NCI-H2196 (cell line): ENCODE measurements around the gene NT5C2.

Experiments used
- DNase-seq: peaks from one replicate; lab custom pipeline; 2025; ENCODE audit not compliant: unreplicated experiment; lab: John Stamatoyannopoulos, UW

Gene NT5C2

GRCh38 chr10:103066141-103067098 lies 126.7 kb downstream of the NT5C2 start:
- no peak for DNase-seq

DNA sequence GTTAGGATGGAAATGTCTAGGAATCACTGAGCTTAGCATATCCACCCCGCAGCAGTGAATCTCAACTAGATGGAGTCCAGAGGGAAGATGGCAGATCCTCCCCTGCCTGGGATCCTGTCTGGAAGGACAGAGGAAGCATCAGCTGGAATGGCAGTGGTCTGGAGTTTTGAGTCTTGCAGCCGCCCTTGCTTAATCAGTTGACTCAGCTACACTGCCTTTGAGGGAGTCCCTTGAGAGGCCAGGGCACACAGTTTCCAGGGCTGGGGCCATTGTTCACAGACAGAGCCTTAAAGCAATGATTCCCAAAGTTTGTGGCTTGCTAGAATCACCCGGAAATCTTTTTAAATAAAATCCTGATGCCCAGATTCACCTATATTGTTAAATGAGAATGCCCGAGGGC lies 128.1 kb downstream of the NT5C2 start:
- no peak for DNase-seq

- DNase-seq, result no peak
These were observed 130.1 kb downstream of the NT5C2 start for GRCh38 chr10:103062854-103063590.

GRCh38 chr10:103060575-103060974 lies 132.5 kb downstream of the NT5C2 start:
- DNase-seq, result no peak

GRCh38 chr10:103058034-103058433 lies 135.0 kb downstream of the NT5C2 start:
- DNase-seq, result no peak

DNA sequence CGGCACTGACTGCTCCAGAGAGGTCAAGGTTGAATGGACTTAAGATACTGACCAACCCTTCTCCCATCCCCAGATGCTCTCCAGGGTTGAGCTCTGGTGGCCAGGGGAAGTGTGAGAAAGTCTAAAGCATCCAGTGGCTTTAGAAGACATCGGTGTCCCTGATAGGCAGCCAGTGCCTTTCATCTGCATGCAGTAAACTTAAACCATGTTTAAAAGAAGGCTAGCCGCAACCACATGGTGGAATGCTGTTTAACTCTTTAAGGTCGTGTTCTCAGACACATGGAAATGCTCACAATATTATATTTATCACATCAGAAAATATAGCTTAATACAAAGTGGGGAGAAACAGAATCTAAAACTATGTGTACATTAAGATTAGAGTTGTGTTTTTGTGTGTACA lies 138.0 kb downstream of the NT5C2 start:
- no peak for DNase-seq

- no peak for DNase-seq
These were observed 138.5 kb downstream of the NT5C2 start for GRCh38 chr10:103054621-103055020.

DNA sequence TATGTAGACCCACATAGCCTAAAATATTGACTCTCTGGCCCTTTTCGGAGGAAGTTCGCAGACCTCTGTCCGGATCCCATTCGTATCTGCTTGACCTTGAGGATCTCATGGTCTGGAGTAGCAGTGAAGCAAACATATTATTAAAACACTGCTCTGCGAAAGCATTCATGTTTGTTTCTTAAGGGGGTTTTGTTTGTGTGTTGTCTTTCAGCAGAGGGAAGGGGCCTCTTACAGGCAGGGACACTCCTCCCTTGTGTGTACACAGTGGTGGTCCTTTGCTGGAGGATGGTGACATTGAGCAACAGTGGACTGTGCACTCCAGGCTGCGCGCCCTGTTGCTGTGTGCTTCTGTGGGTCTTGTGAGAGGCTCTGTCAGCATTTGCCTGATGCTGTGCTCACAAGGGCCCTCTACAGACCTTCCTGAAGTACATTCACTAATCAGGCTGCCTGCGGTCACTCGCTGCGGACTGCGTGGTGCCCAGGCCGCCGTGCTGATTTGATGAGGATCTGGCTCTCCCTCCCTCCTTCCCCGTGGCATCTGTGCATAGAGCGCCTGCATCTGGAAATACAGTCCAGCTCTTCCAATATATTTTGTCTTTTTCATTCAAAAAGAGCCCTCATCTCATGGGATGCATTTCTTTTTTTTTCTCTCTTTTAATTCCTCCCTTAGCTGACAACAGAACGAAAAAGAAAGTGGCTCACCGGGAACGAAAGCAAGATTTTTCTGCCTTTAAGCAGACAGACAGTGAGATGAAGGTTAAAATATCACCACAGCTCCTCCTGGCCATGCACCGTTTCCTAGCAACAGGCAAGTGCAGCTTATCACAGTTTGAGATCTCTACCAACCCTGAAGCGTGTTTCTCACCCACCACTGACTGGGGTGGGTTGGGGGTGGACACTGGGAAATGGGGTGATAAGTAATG lies 139.2 kb downstream of the NT5C2 start:
- peak; percentile 4 for DNase-seq

DNA sequence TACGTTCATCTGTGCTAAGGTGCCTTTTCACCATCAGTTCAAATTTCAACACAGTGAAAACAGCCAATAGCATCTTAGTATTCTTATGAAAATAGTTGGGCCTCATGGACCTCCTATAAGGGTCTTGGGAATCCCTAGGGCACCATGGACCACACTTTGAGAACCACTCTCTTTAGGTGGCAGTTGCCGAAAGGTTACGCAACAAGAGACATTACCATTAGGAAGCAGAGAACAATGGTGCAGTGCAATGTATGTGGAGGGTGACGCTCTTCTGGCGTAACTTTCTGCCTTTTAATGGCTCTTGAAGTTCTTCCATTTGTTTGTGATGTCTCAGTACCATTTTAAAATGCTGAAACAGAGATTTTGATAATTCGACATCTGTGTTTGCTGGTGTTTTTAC lies 143.8 kb downstream of the NT5C2 start:
- DNase-seq, result no peak

GRCh38 chr10:103047381-103047780 lies 145.7 kb downstream of the NT5C2 start:
- no peak for DNase-seq

- DNase-seq, result no peak
These were observed 147.1 kb downstream of the NT5C2 start for GRCh38 chr10:103045961-103046360.

DNA sequence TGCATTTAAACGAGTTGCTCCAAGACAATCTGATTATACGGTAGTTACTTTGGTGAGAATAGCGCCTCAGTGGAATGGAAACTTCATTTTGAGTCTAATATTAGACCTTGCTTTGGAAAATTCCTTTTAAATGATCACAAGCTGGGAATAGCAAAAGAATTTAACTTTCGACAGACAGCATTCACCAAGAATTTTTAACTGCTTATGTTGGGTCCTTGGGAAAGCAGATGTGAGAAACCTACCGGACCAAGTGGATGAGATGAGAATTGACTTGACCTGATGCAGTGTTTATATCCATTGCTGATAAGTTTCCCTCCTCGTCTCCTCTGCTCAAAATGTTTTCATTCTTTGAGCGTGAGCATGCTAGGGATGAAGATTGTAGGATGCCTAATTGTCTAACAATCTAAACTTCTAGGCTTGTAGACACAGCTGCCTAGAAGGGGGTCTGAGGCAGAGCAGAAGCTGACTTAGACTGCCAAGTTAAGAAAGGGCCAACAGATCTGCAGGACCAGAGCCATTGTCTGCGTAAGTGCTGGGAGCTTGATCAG lies 148.1 kb downstream of the NT5C2 start:
- DNase-seq, result no peak

DNA sequence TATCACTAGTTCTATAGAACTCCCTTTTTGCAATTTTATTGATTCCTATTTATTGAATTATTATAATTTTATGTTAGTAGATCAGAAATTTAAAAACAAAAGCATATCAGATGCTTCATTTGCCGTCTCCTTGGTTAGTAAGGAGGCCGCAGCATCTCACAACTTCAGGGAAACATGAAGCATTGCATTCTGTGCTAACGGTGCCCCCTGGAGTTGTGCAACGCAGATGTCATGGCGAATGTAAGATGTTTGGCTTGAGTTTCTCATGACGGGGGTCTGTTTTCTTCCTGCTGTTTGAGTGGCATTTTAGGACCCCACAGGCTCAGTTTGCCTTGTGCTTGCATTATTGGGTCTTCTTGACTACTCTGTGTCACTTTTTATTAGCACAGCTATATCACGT lies 150.2 kb downstream of the NT5C2 start:
- DNase-seq, result no peak

GRCh38 chr10:103042129-103042528 lies 150.9 kb downstream of the NT5C2 start:
- peak; percentile 62 for DNase-seq

DNA sequence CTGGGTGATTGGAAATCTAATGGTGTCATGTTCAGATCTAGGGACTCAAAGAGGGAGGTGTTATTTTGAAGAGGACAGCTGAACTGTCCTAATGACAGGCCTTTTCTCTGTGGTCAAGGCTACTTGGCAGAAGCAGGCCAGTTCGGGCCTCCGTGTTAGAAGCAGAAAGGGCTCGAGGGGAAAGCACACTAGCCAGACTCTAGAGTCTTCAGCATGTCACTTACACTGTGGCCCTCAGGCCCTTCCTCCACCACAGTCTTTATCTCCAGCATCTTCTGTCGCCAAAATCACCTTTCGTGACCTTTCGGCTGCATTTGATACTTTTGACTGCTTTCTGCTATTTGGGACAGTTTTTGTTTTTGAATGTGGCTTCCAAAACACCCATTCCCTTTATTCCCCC lies 151.7 kb downstream of the NT5C2 start:
- no peak for DNase-seq

- no peak for DNase-seq
These were observed 152.7 kb downstream of the NT5C2 start for GRCh38 chr10:103040418-103040817.

GRCh38 chr10:103038570-103038969 lies 154.5 kb downstream of the NT5C2 start:
- no peak for DNase-seq
